HUDEP-2 (cell line): ENCODE measurements around the gene C6orf163.
A peak's percentile ranks its signal among the peaks of the same experiment; 100 is the strongest.
"Not testable (repeated sequence)": the region's sequence is repeated elsewhere in the genome, so short reads cannot be mapped to it uniquely, and the experiment has no call there.

ENCODE experiments used
- DNase-seq, 76 experiments: peaks; one replicate each; lab custom pipeline; 2025; ENCODE audit not compliant: unreplicated experiment in 76 of 76; lab: John Stamatoyannopoulos, UW

The C6orf163 gene

GRCh38 chr6:87344731-87345130 is at the start of gene C6orf163:
Gene C6orf163, plus strand, starts transcription at chr6:87344813. Its CDS starts 287 bp downstream, at chr6:87345100.
- no peak for DNase-seq

GRCh38 chr6:87297119-87297518 is 47.5 kb upstream of the C6orf163 start:
- no peak for DNase-seq

- DNase-seq, result not testable (repeated sequence)
Measured at GRCh38 chr6:87301277-87301676, 43.3 kb upstream of the C6orf163 start.

- no peak for DNase-seq
Measured at GRCh38 chr6:87308970-87309369, 35.6 kb upstream of the C6orf163 start.

GRCh38 chr6:87312860-87313259 is 31.8 kb upstream of the C6orf163 start:
- DNase-seq, result no peak

- no peak for DNase-seq
Measured at GRCh38 chr6:87315071-87315470, 29.5 kb upstream of the C6orf163 start.

- no peak for DNase-seq
Measured at GRCh38 chr6:87319271-87319987, 25.2 kb upstream of the C6orf163 start.

GRCh38 chr6:87322304-87323212 is 22.1 kb upstream of the C6orf163 start, which contains the start of gene SMIM8:
Gene SMIM8, plus strand, starts transcription at chr6:87322588. Its CDS starts 14,444 bp downstream, at chr6:87337032.
- DNase-seq, result peak in 75 of 76 experiments; percentile 25 to 94 (median 81)

- DNase-seq, result not testable (repeated sequence)
Measured at GRCh38 chr6:87323880-87324279, 20.7 kb upstream of the C6orf163 start.

- no peak for DNase-seq
Measured at GRCh38 chr6:87330961-87331360, 13.7 kb upstream of the C6orf163 start.

- no peak for DNase-seq
Measured at GRCh38 chr6:87333033-87333432, 11.6 kb upstream of the C6orf163 start.

GRCh38 chr6:87333591-87334181 is 10.9 kb upstream of the C6orf163 start:
- peak in 3 of 76 experiments; percentile 17 to 27 (median 18) for DNase-seq

- no peak for DNase-seq
Measured at GRCh38 chr6:87334683-87335082, 9.9 kb upstream of the C6orf163 start.

- no peak for DNase-seq
Measured at GRCh38 chr6:87336367-87336766, 8.2 kb upstream of the C6orf163 start.

- DNase-seq, result no peak
Measured at GRCh38 chr6:87340230-87340629, 4.4 kb upstream of the C6orf163 start.

- DNase-seq, result no peak
Measured at GRCh38 chr6:87341158-87341557, 3.5 kb upstream of the C6orf163 start.

- no peak for DNase-seq
Measured at GRCh38 chr6:87341899-87342298, 2.7 kb upstream of the C6orf163 start.

GRCh38 chr6:87342829-87343228 is 1.8 kb upstream of the C6orf163 start:
- no peak for DNase-seq

- DNase-seq, result no peak
Measured at GRCh38 chr6:87346700-87347099, 2.1 kb downstream of the C6orf163 start.

GRCh38 chr6:87349896-87350295 is 5.3 kb downstream of the C6orf163 start:
- DNase-seq, result no peak

- DNase-seq, result no peak
Measured at GRCh38 chr6:87350516-87350915, 5.9 kb downstream of the C6orf163 start.
